Stomach (tissue), 4 donors: ENCODE measurements around the gene PCP2.

Experiments
- EP300 ChIP-seq: sonication (generic); formaldehyde crosslinking; IDR thresholded peaks from one replicate; pipeline ENCODE4 v1.6.1; 2017; ENCODE audit warnings: antibody characterized with exemption
- TF ChIP-seq, protein P1 (sequence below), 7 experiments: fragments of 450-650 bp in 4 of 7; fragments of 200-600 bp in 3 of 7; sonication (generic) in 3 of 7; IDR thresholded peaks; one replicate each; pipeline ENCODE4 v1.5.1; 2016 to 2019; ENCODE audit warnings: antibody characterized with exemption in 7 of 7, control low read depth in 2 of 7, mild to moderate bottlenecking in 1 of 7

DNA sequence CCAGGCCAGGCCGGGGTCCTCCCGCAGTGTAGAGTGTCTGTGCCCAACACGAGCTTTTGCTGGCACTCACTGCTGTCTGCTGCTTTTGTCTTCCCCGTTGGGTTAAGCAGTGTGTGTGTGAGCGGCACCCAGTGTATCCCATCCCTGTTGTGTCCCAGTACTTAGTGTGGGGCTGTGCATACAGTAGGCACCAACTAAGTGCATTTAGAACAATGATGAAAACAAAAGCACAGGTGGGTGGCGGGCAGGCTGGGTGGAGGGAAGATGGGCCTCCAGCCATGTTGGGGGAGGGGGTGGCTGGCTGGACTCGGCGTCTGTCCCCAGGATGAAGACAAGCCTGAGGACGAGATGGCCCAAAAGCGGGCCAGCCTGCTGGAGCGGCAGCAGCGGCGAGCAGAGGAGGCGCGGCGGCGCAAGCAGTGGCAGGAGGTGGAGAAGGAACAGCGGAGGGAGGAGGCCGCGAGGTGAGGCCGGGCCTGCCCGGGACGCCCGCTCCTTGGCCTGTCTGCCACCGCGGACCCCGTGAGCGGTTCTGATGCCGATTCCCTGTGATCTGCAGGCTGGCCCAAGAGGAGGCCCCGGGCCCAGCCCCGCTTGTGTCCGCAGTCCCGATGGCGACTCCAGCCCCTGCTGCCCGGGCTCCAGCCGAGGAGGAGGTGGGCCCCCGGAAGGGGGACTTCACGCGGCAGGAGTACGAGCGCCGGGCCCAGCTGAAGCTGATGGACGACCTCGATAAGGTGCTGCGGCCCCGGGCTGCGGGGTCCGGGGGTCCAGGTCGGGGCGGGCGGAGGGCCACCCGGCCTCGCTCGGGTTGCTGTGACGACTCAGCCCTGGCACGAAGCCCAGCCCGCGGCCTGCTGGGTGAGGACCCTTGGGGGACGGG, 18.4 kb downstream of the PCP2 start:
- TF ChIP-seq, protein P1, sequence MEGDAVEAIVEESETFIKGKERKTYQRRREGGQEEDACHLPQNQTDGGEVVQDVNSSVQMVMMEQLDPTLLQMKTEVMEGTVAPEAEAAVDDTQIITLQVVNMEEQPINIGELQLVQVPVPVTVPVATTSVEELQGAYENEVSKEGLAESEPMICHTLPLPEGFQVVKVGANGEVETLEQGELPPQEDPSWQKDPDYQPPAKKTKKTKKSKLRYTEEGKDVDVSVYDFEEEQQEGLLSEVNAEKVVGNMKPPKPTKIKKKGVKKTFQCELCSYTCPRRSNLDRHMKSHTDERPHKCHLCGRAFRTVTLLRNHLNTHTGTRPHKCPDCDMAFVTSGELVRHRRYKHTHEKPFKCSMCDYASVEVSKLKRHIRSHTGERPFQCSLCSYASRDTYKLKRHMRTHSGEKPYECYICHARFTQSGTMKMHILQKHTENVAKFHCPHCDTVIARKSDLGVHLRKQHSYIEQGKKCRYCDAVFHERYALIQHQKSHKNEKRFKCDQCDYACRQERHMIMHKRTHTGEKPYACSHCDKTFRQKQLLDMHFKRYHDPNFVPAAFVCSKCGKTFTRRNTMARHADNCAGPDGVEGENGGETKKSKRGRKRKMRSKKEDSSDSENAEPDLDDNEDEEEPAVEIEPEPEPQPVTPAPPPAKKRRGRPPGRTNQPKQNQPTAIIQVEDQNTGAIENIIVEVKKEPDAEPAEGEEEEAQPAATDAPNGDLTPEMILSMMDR (IDR thresholded peaks at IDR 0.05): no peak
- TF ChIP-seq EP300: no peak
